WTC11 (cell line): ENCODE results near the gene SLC7A6OS. TPM values are rescaled to one million over a fixed set of nuclear protein-coding genes. Genes with fewer than 3 reads are reported as not detected.

ENCODE experiments used
- ATAC-seq: fragments of 200-7000 bp; cut with Tn5 transposase; 2 replicates; pipeline ENCODE4 v1.10.0; 2021; ENCODE audit warnings: mild to moderate bottlenecking, moderate library complexity
- CTCF ChIA-PET: fragments of 300-600 bp; sonication (Branson Sonifier 250); formaldehyde crosslinking; loops from one replicate; lab custom pipeline; 2021; ENCODE audit warnings: antibody characterized with exemption; lab: Charles Lee
- POLR2A ChIA-PET: fragments of 350-600 bp; sonication (Branson Sonifier 250); formaldehyde crosslinking; loops from one replicate; lab custom pipeline; 2021; ENCODE audit warnings: antibody characterized with exemption; lab: Charles Lee
- DNase-seq: peaks from one replicate; pipeline ENCODE4 v3.0.0; 2021; ENCODE audit warnings: low spot score
- H3K27ac Mint-ChIP-seq: 2 replicates; pipeline ENCODE4 v1.8.0; 2021; ENCODE audit warnings: mixed read lengths
- H3K27me3 Mint-ChIP-seq: 2 replicates; pipeline ENCODE4 v1.8.0; 2021; ENCODE audit warnings: low read depth, mild to moderate bottlenecking, moderate library complexity, mixed read lengths
- H3K36me3 Mint-ChIP-seq: 2 replicates; pipeline ENCODE4 v1.8.0; 2021; ENCODE audit warnings: mixed read lengths
- H3K4me1 Mint-ChIP-seq: 2 replicates; pipeline ENCODE4 v1.8.0; 2022; ENCODE audit warnings: mixed read lengths
- H3K4me3 Mint-ChIP-seq: 2 replicates; pipeline ENCODE4 v1.8.0; 2021; ENCODE audit warnings: mild to moderate bottlenecking, moderate library complexity, mixed read lengths
- H3K9me3 Mint-ChIP-seq: 2 replicates; pipeline ENCODE4 v1.8.0; 2021; ENCODE audit warnings: mixed read lengths
- ATF1 ChIP-seq: sonication (generic); formaldehyde crosslinking; IDR thresholded peaks from 2 replicates; pipeline ENCODE4 v1.8.1; 2023; ENCODE audit warnings: mild to moderate bottlenecking, moderate library complexity, missing genetic modification reagents
- CREM ChIP-seq: sonication (generic); formaldehyde crosslinking; IDR thresholded peaks from 2 replicates; pipeline ENCODE4 v1.8.1; 2022; ENCODE audit warnings: mild to moderate bottlenecking, missing genetic modification reagents, moderate library complexity
- E2F5 ChIP-seq: sonication (generic); formaldehyde crosslinking; IDR thresholded peaks from 2 replicates; pipeline ENCODE4 v1.8.1; 2022; ENCODE audit warnings: mild to moderate bottlenecking, moderate library complexity, missing genetic modification reagents
- ESRRA ChIP-seq: sonication (generic); formaldehyde crosslinking; IDR thresholded peaks from 2 replicates; pipeline ENCODE4 v1.8.1; 2022; ENCODE audit warnings: mild to moderate bottlenecking, missing genetic modification reagents, borderline replicate concordance
- ETV6 ChIP-seq: sonication (generic); formaldehyde crosslinking; IDR thresholded peaks from 2 replicates; pipeline ENCODE4 v1.8.1; 2022; ENCODE audit warnings: mild to moderate bottlenecking, missing genetic modification reagents
- FOXK1 ChIP-seq: sonication (generic); formaldehyde crosslinking; IDR thresholded peaks from 2 replicates; pipeline ENCODE4 v1.8.0; 2022; ENCODE audit warnings: mild to moderate bottlenecking, moderate library complexity, missing genetic modification reagents
- GTF2I ChIP-seq: fragments of 250-450 bp; sonication (Bioruptor Pico); conservative IDR thresholded peaks from 2 replicates; pipeline ENCODE4 v1.4.0; 2021; ENCODE audit warnings: mild to moderate bottlenecking
- HMGA2 ChIP-seq: fragments of 250-450 bp; sonication (Bioruptor Pico); IDR thresholded peaks from 2 replicates; pipeline ENCODE4 v1.4.0; 2021; ENCODE audit warnings: mild to moderate bottlenecking, moderate library complexity
- HMGXB4 ChIP-seq: sonication (generic); formaldehyde crosslinking; IDR thresholded peaks from 2 replicates; pipeline ENCODE4 v1.8.1; 2023; ENCODE audit warnings: mild to moderate bottlenecking, moderate library complexity, missing genetic modification reagents
- IRF2 ChIP-seq: sonication (generic); formaldehyde crosslinking; IDR thresholded peaks from 2 replicates; pipeline ENCODE4 v1.8.0; 2022; ENCODE audit warnings: low read depth, missing genetic modification reagents, borderline replicate concordance
- JUN ChIP-seq: sonication (generic); formaldehyde crosslinking; IDR thresholded peaks from 2 replicates; pipeline ENCODE4 v1.8.0; 2023; ENCODE audit warnings: mild to moderate bottlenecking, missing genetic modification reagents
- NR3C1 ChIP-seq: sonication (generic); formaldehyde crosslinking; conservative IDR thresholded peaks from 2 replicates; pipeline ENCODE4 v1.8.1; 2023; ENCODE audit warnings: low read depth, mild to moderate bottlenecking, missing genetic modification reagents
- RELA ChIP-seq: sonication (generic); formaldehyde crosslinking; IDR thresholded peaks from 2 replicates; pipeline ENCODE4 v1.8.1; 2022; ENCODE audit warnings: missing genetic modification reagents, mild to moderate bottlenecking, borderline replicate concordance
- SMAD3 ChIP-seq: sonication (generic); formaldehyde crosslinking; IDR thresholded peaks from 2 replicates; pipeline ENCODE4 v1.8.0; 2022; ENCODE audit warnings: missing genetic modification reagents, mild to moderate bottlenecking, borderline replicate concordance
- STAT6 ChIP-seq: sonication (generic); formaldehyde crosslinking; conservative IDR thresholded peaks from 2 replicates; pipeline ENCODE4 v1.8.1; 2023; ENCODE audit warnings: mild to moderate bottlenecking, low read depth, missing genetic modification reagents, moderate library complexity
- TEAD1 ChIP-seq: sonication (generic); formaldehyde crosslinking; IDR thresholded peaks from 2 replicates; pipeline ENCODE4 v1.8.0; 2022; ENCODE audit warnings: mild to moderate bottlenecking, missing genetic modification reagents
- ZBTB21 ChIP-seq: sonication (generic); formaldehyde crosslinking; IDR thresholded peaks from 2 replicates; pipeline ENCODE4 v1.8.1; 2023; ENCODE audit warnings: mild to moderate bottlenecking, missing genetic modification reagents, borderline replicate concordance
- ZNF138 ChIP-seq: sonication (generic); formaldehyde crosslinking; conservative IDR thresholded peaks from 2 replicates; pipeline ENCODE4 v1.8.1; 2022; ENCODE audit warnings: mild to moderate bottlenecking, moderate library complexity, missing genetic modification reagents
- ZNF219 ChIP-seq: sonication (generic); formaldehyde crosslinking; IDR thresholded peaks from 2 replicates; pipeline ENCODE4 v1.8.0; 2023; ENCODE audit warnings: missing genetic modification reagents, mild to moderate bottlenecking, borderline replicate concordance
- ZNF263 ChIP-seq: sonication (generic); formaldehyde crosslinking; IDR thresholded peaks from 2 replicates; pipeline ENCODE4 v1.8.1; 2022; ENCODE audit warnings: low read depth, mild to moderate bottlenecking, moderate library complexity, missing genetic modification reagents
- total RNA-seq: library from RNA; stranded (reverse); gene quantifications from 3 replicates; pipeline ENCODE4 v1.2.3, GENCODE V29; 2021

SLC7A6OS gene
- total RNA-seq, 1 experiment from 2014 or later, result 22.6 TPM

- Mint-ChIP-seq H3K9me3 (no peaks in the 10 kb centered on the region), H3K27ac (peak overlapping the region; percentile 32; the same call in 1 of the 2 replicates), H3K4me3 (no peak overlapping the region), H3K36me3 (peaks cover 34% of the 10 kb centered on the region), H3K27me3 (no peaks in the 10 kb centered on the region)
- ATAC-seq, result no peak
- TF ChIP-seq HMGA2, result no peak
- TF ChIP-seq, all 79 proteins: peak for 0
- peaks cover 3% of the 10 kb centered on the region for H3K4me1 Mint-ChIP-seq
- ChIA-PET POLR2A (interaction anchor here (1.1 kb wide), 1 partner anchor 9 kb away, joined by 3 read pairs; the partner anchor contains the start of genes PRMT7 and SLC7A6OS), CTCF (interaction anchor here (0.5 kb wide), 1 partner anchor 735 kb away, joined by 3 read pairs; no protein-coding TSS in a partner anchor)
- DNase-seq, result no peak
Measured at GRCh38 chr16:68319185-68319908, 8.6 kb upstream of the SLC7A6OS start.

GRCh38 chr16:68313116-68313515 lies 2.4 kb upstream of the SLC7A6OS start:
- H3K9me3 Mint-ChIP-seq, result no peaks in the 10 kb centered on the region
- H3K36me3 Mint-ChIP-seq, result peaks cover 17% of the 10 kb centered on the region
- ChIA-PET POLR2A (no interaction called here), CTCF (no interaction called here)
- no peak for ATAC-seq
- H3K4me1 Mint-ChIP-seq, result peaks cover 18% of the 10 kb centered on the region
- TF ChIP-seq ZNF263 (CRISPR knock-in tag), result no peak
- no peak for TF ChIP-seq ATF1
- no peak for TF ChIP-seq NR3C1
- TF ChIP-seq ESRRA (CRISPR knock-in tag), result no peak
- TF ChIP-seq SMAD3 (CRISPR knock-in tag), result no peak
- TF ChIP-seq FOXK1 (CRISPR knock-in tag), result no peak
- TF ChIP-seq ZNF138 (CRISPR knock-in tag), result no peak
- TF ChIP-seq ZNF219 (CRISPR knock-in tag), result no peak
- TF ChIP-seq E2F5 (CRISPR knock-in tag), result no peak
- TF ChIP-seq JUN (CRISPR knock-in tag), result no peak
- no peak overlapping the region for H3K27ac Mint-ChIP-seq
- DNase-seq, result no peak
- H3K27me3 Mint-ChIP-seq, result no peaks in the 10 kb centered on the region
- H3K4me3 Mint-ChIP-seq, result no peak overlapping the region

- Mint-ChIP-seq H3K9me3 (no peaks in the 10 kb centered on the region), H3K27me3 (no peaks in the 10 kb centered on the region), H3K27ac (peak overlapping the region; percentile 97), H3K4me1 (peaks cover 15% of the 10 kb centered on the region), H3K36me3 (peaks cover 16% of the 10 kb centered on the region), H3K4me3 (peak overlapping the region; percentile 95)
- no peak for TF ChIP-seq GTF2I (CRISPR knock-in tag)
- TF ChIP-seq HMGXB4, result peak; percentile 49; the same call in 1 of the 2 replicates
- DNase-seq (no peak), ATAC-seq (peak; percentile 49)
- CTCF ChIA-PET, result interaction anchor here (0.5 to 3.5 kb wide), 10 partner anchors 25 to 341 kb away, joined by 3 to 41 read pairs (median 4); partner anchors contain the start of genes NFATC3, SLC12A4 and SLC7A6
- POLR2A ChIA-PET, result interaction anchor here (0.7 to 1.4 kb wide), 7 partner anchors 9 to 74 kb away, joined by 3 to 8 read pairs (median 4); partner anchors contain the start of genes ESRP2 and SLC7A6
Measured at GRCh38 chr16:68310437-68310773, 341 bp downstream of the SLC7A6OS start.

GRCh38 chr16:68309799-68310198 lies 947 bp downstream of the SLC7A6OS start:
- Mint-ChIP-seq H3K27ac (peak overlapping the region; percentile 1), H3K27me3 (no peaks in the 10 kb centered on the region), H3K9me3 (no peaks in the 10 kb centered on the region), H3K36me3 (peaks cover 21% of the 10 kb centered on the region), H3K4me3 (peak overlapping the region; percentile 95), H3K4me1 (peaks cover 15% of the 10 kb centered on the region)
- no peak for TF ChIP-seq CREM (CRISPR knock-in tag)
- TF ChIP-seq TEAD1, result no peak
- no peak for TF ChIP-seq RELA (CRISPR knock-in tag)
- TF ChIP-seq ZBTB21 (CRISPR knock-in tag), result no peak
- no peak for TF ChIP-seq IRF2 (CRISPR knock-in tag)
- no peak for TF ChIP-seq NR3C1
- TF ChIP-seq STAT6, result no peak
- TF ChIP-seq ETV6 (CRISPR knock-in tag), result no peak
- no peak for ATAC-seq
- CTCF ChIA-PET, result interaction anchor here (3.5 kb wide), 1 partner anchor 45 kb away, joined by 41 read pairs; the partner anchor contains the start of gene SLC7A6
- no peak for DNase-seq
- POLR2A ChIA-PET, result no interaction called here
